ENCODE results near the gene BNIP3. TPM values are rescaled to one million over a fixed set of nuclear protein-coding genes. Genes with fewer than 3 reads are reported as not detected.
"Not testable (repeated sequence)": the region's sequence is repeated elsewhere in the genome, so short reads cannot be mapped to it uniquely, and the experiment has no call there.

The BNIP3 gene
- total and polyA plus RNA-seq, 2 of the 8 experiments (the other 6 are each of a cell fraction or from before 2014, with no cell fraction given): 25.8 to 58.9 TPM

DNA sequence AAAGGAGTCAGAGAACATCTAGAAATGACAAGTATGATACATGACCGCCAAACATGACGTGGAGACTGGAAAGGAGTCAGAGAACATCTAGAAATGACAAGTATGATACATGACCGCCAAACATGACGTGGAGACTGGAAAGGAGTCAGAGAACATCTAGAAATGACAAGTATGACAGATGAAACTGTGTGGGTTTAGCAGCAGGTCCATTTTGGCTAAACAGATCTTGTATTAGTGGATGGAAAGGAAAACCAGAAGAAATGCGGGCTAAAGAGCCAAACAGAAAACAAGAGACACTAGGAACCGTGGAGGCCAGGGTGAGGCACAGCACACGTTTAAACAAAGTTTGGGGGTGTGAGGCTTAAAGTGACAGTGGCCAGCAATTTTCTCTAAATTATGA lies 31.8 kb downstream of the BNIP3 start:
- H2AK5ac ChIP-seq (ENCODE audit: low read depth, low read length); H3K4me1 ChIP-seq (replicated peaks in 1 of 4; ENCODE audit: control insufficient read depth in 3 of 4, insufficient read depth in 4 of 4, low read length in 3 of 4); H3K4me2 ChIP-seq (ENCODE audit: insufficient read depth in 1 of 2, low read depth in 2 of 2, low read length in 2 of 2); H3K18ac ChIP-seq (ENCODE audit: extremely low read depth, low read length); H4K91ac ChIP-seq (replicated peaks; ENCODE audit: insufficient read length, low read length); FAIRE-seq; H4K8ac ChIP-seq (ENCODE audit: extremely low read depth, insufficient read depth, low read length); H3K27ac ChIP-seq (ENCODE audit: low read depth, low read length); H2BK12ac ChIP-seq (ENCODE audit: low read depth, low read length); H2BK120ac ChIP-seq (replicated peaks; ENCODE audit: low read depth, low read length); H2BK20ac ChIP-seq (ENCODE audit: low read length); H3K23me2 ChIP-seq (ENCODE audit: low read depth, low read length); H2AFZ ChIP-seq (ENCODE audit: low read length); H3K4me3 ChIP-seq (ENCODE audit: extremely low read depth in 1 of 4, insufficient read depth in 2 of 4, low read depth in 3 of 4, low read length in 4 of 4); DNase-seq (ENCODE audit: low read depth in 1 of 2, low spot score in 2 of 2); H2BK15ac ChIP-seq (ENCODE audit: low read length); H3K4ac ChIP-seq (replicated peaks; ENCODE audit: insufficient read length, low read depth, low read length); H3K23ac ChIP-seq (ENCODE audit: insufficient read length); H3K79me2 ChIP-seq (ENCODE audit: control insufficient read depth in 1 of 2, insufficient read depth in 2 of 2, low read length in 2 of 2); H4K5ac ChIP-seq (ENCODE audit: insufficient read length, low read depth, low read length); H3K9me3 ChIP-seq (ENCODE audit: insufficient read depth in 2 of 2, low read depth in 1 of 2, low read length in 1 of 2); H3K14ac ChIP-seq (ENCODE audit: insufficient read length); POLR2A ChIA-PET (ENCODE audit: partially characterized antibody); H3K79me1 ChIP-seq (ENCODE audit: low read depth, low read length); H2BK5ac ChIP-seq (ENCODE audit: low read depth, low read length); H3K56ac ChIP-seq (replicated peaks; ENCODE audit: insufficient read length, low read depth, low read length); H3K27me3 ChIP-seq (replicated peaks in 1 of 4; ENCODE audit: control insufficient read depth in 3 of 4, extremely low read depth in 1 of 4, insufficient read depth in 3 of 4, low read length in 3 of 4); H3K9ac ChIP-seq (replicated peaks in 1 of 4; ENCODE audit: extremely low read depth in 1 of 4, low read depth in 3 of 4, low read length in 3 of 4): not testable (repeated sequence)
- CTCF ChIA-PET (ENCODE audit: partially characterized antibody): interaction anchor here (0.9 to 1.5 kb wide), 2 partner anchors 73 to 192 kb away, joined by 3 to 4 read pairs; no protein-coding TSS in a partner anchor
- 92% methylated on average over 5 of the region's 7 CpGs; no CpG with 5 or more reads in 1 of the 2 experiments for WGBS, 2 experiments (ENCODE audit: extremely low coverage in 1 of 2, insufficient coverage in 1 of 2, insufficient read length in 1 of 2, insufficient replicate concordance in 2 of 2, low coverage in 1 of 2, low lambda C conversion rate in 2 of 2, missing lambda C conversion rate in 1 of 2)
- Histone ChIP-seq H3K36me3 (ENCODE audit: control insufficient read depth in 2 of 4, insufficient read depth in 4 of 4, low read length in 3 of 4) (peaks cover 27 to 53% (median 43%) of the 10 kb centered on the region in 4 experiments), H4K20me1 (replicated peaks in 1 of 2; ENCODE audit: control insufficient read depth in 1 of 2, insufficient read depth in 2 of 2, low read length in 2 of 2) (peaks cover 3 to 10% of the 10 kb centered on the region in 2 experiments)
